CD4-positive, alpha-beta T cell treated with Interleukin-15 for 1 hour (primary cell): ENCODE measurements around the gene TMC1.

Source experiments
- DNase-seq: peaks from one replicate; pipeline ENCODE4 v3.0.0-alpha.2; 2020

Gene TMC1

DNA sequence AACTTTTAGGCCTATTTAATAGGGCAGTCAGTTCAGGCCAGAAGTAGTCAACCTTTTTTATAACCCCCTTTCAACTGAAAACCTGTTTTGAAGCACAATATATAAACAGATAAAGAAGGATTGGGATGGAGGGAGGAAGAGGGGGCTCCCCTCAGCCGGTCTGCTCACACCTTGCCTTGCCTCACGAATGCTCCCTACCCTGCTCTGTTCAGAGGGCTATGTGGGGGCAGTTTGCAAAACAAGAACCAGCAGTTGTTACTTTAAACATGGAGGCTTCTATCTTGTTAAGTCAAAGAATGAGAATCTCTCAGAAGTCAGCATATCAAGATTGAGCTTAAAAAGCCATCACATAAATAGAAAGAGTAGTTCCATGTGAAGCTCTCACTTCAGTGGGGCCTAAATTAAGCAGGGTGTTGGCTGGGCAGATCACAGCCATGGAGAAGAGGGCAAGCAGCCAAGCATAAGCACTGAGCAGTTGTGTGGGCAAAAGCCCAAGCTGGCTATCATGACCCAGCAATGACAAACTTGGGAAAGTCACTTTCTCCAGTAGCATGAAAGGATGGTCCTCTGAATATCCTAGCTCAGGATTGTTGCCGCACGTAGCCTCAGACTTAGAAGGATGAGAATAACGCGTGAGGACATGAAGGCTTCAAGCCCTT, 360.8 kb downstream of the TMC1 start:
- no peak for DNase-seq

DNA sequence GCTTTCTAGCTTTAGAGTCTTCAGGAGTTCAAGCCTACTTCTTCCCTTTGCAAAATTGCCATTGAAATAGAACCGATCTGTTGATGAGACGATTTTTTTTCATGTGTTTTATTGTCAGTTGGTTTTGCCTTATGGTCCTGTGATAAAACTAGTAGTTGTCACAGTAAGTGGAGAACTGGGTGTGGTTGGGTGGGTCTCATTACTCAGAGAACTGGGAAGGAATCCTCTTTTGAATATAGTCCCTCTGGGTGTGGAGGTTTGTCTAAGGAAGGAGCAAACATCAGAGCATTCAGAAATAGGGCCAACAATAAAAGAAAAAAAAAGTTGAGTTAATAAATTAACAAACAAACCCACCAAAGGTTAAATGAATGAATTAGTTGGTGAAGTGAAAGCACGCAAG, 362.5 kb downstream of the TMC1 start:
- no peak for DNase-seq

DNA sequence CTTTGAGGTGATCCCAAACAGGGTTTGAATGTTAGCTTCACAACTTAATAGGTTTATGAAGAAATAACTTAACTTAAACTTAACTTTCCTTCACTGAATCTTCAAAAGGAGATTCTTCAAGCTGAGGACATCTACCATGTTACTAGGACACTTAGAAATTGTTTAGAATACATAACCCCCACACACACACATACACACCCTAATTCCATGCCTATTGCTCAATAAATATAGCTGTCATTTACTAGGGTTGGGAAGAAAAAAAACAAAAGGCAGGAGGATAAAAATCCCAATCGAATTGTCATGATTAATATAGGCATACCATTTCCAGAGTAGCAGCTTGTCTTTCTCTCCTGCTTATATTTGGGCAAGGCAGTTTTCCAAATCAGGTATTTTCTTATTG, 363.1 kb downstream of the TMC1 start:
- DNase-seq: no peak
